Endodermal cell (in vitro differentiated cells): ENCODE results near the gene SND1. TPM values are rescaled to one million over a fixed set of nuclear protein-coding genes. Genes with fewer than 3 reads are reported as not detected.

Experiments
- DNase-seq: peaks from one replicate; pipeline ENCODE4 v3.0.0-alpha.2; 2017
- H3K27ac ChIP-seq: 2 replicates; pipeline ENCODE4 v1.5.1; 2013; ENCODE audit warnings: mild to moderate bottlenecking, low read depth, low read length, moderate library complexity
- H3K27me3 ChIP-seq: 2 replicates; pipeline ENCODE4 v1.6.1; 2013; ENCODE audit warnings: mild to moderate bottlenecking, low read length, moderate library complexity; ENCODE audit not compliant: insufficient read depth, control insufficient read depth, poor library complexity, severe bottlenecking
- H3K36me3 ChIP-seq: 2 replicates; pipeline ENCODE4 v1.7.0; 2013; ENCODE audit warnings: mild to moderate bottlenecking, low read length, moderate library complexity; ENCODE audit not compliant: control insufficient read depth, insufficient read depth
- H3K4me1 ChIP-seq: one replicate; pipeline ENCODE4 v1.7.0; 2013; ENCODE audit warnings: low read length; ENCODE audit not compliant: control insufficient read depth, insufficient read depth
- H3K4me3 ChIP-seq: 2 replicates; pipeline ENCODE4 v1.5.1; 2013; ENCODE audit warnings: mild to moderate bottlenecking, low read length, moderate library complexity
- H3K9ac ChIP-seq: 2 replicates; pipeline ENCODE4 v1.6.1; 2013; ENCODE audit warnings: mild to moderate bottlenecking, low read length, moderate library complexity; ENCODE audit not compliant: poor library complexity, severe bottlenecking; ENCODE audit errors: extremely low read depth
- H3K9me3 ChIP-seq: 2 replicates; pipeline ENCODE4 v1.6.1; 2013; ENCODE audit warnings: mild to moderate bottlenecking, low read length, moderate library complexity; ENCODE audit not compliant: control insufficient read depth
- H3K27ac Mint-ChIP-seq: 2 replicates; pipeline ENCODE4 v1.8.0; 2020; ENCODE audit warnings: mixed read lengths
- H3K27me3 Mint-ChIP-seq: 2 replicates; pipeline ENCODE4 v1.8.0; 2021; ENCODE audit warnings: mild to moderate bottlenecking, mixed read lengths; ENCODE audit not compliant: insufficient read depth
- H3K36me3 Mint-ChIP-seq: 2 replicates; pipeline ENCODE4 v1.8.0; 2020; ENCODE audit warnings: low read depth, mixed read lengths
- H3K4me1 Mint-ChIP-seq: 2 replicates; pipeline ENCODE4 v1.8.0; 2020; ENCODE audit warnings: mixed read lengths
- H3K4me3 Mint-ChIP-seq: 2 replicates; pipeline ENCODE4 v1.8.0; 2020; ENCODE audit warnings: mild to moderate bottlenecking, moderate library complexity, mixed read lengths
- H3K9me3 Mint-ChIP-seq: 2 replicates; pipeline ENCODE4 v1.8.0; 2020; ENCODE audit warnings: mild to moderate bottlenecking, mixed read lengths
- CTCF ChIP-seq: fragments of 200-600 bp; sonication (generic); conservative IDR thresholded peaks from 2 replicates; pipeline ENCODE4 v1.5.0; 2021; ENCODE audit warnings: antibody characterized with exemption, mild to moderate bottlenecking
- WGBS, 2 experiments: methylation state at CpG; one replicate each; pipeline versions ENCODE4 v1.1.5 to v1.1.7; 2013; ENCODE audit warnings: missing lambda C conversion rate in 2 of 2, mixed read lengths in 1 of 2; ENCODE audit not compliant: insufficient coverage in 1 of 2, insufficient read length in 1 of 2; 5-methylcytosine and 5-hydroxymethylcytosine counted together
- total RNA-seq, 2 donors: library from RNA; stranded (reverse); fragmentation: NEBNext Ultra II Directional in 1 of 2; extraction: Animal tissue kit (Norgen Biotek cat#: 25700) in 1 of 2; gene quantifications; 2 replicates in 1 of 2; 3 replicates in 1 of 2; pipeline ENCODE4 v1.2.1, GENCODE V29; 2021

SND1 gene
- total RNA-seq, 2 donors from 2014 or later = 240 to 267 TPM

GRCh38 chr7:127955051-127955531, 303.1 kb downstream of the SND1 start:
- DNase-seq = no peak
- Mint-ChIP-seq H3K36me3 (peaks cover 15% of the 10 kb centered on the region), H3K4me1 (peaks cover 2% of the 10 kb centered on the region), H3K4me3 (no peak overlapping the region), H3K27me3 (no peaks in the 10 kb centered on the region), H3K27ac (no peak overlapping the region), H3K9me3 (no peaks in the 10 kb centered on the region)
- Histone ChIP-seq H3K27ac (no peak overlapping the region), H3K4me3 (no peak overlapping the region), H3K4me1 (peaks cover 3% of the 10 kb centered on the region), H3K27me3 (no peaks in the 10 kb centered on the region), H3K36me3 (peaks cover 42% of the 10 kb centered on the region), H3K9ac (no peak overlapping the region), H3K9me3 (no peaks in the 10 kb centered on the region)
- WGBS, 2 experiments = 94 to 100% methylated on average over 2 to 6 of the region's 7 CpGs
- TF ChIP-seq CTCF = no peak

GRCh38 chr7:127957886-127958285, 305.9 kb downstream of the SND1 start:
- H3K27ac ChIP-seq = no peak overlapping the region
- peaks cover 29% of the 10 kb centered on the region for H3K36me3 Mint-ChIP-seq
- H3K4me1 ChIP-seq = peaks cover 3% of the 10 kb centered on the region
- no peaks in the 10 kb centered on the region for H3K27me3 Mint-ChIP-seq
- peaks cover 49% of the 10 kb centered on the region for H3K36me3 ChIP-seq
- peaks cover 8% of the 10 kb centered on the region for H3K9me3 ChIP-seq
- 90 to 100% methylated on average over 5 of the region's 5 CpGs for WGBS, 2 experiments
- no peak overlapping the region for H3K4me3 Mint-ChIP-seq
- H3K4me3 ChIP-seq = no peak overlapping the region
- H3K9me3 Mint-ChIP-seq = peaks cover 1% of the 10 kb centered on the region
- H3K27me3 ChIP-seq = no peaks in the 10 kb centered on the region
- peak; percentile 44 for TF ChIP-seq CTCF
- H3K27ac Mint-ChIP-seq = no peak overlapping the region
- no peaks in the 10 kb centered on the region for H3K4me1 Mint-ChIP-seq
- no peak overlapping the region for H3K9ac ChIP-seq
- DNase-seq = no peak

GRCh38 chr7:127959770-127960169, 307.8 kb downstream of the SND1 start:
- H3K4me3 Mint-ChIP-seq = no peak overlapping the region
- 94 to 100% methylated on average over 1 to 4 of the region's 4 CpGs for WGBS, 2 experiments
- Histone ChIP-seq H3K36me3 (peaks cover 48% of the 10 kb centered on the region), H3K27ac (no peak overlapping the region), H3K27me3 (no peaks in the 10 kb centered on the region), H3K4me3 (no peak overlapping the region), H3K9me3 (peaks cover 10% of the 10 kb centered on the region), H3K4me1 (no peaks in the 10 kb centered on the region), H3K9ac (no peak overlapping the region)
- no peak for DNase-seq
- peaks cover 3% of the 10 kb centered on the region for H3K9me3 Mint-ChIP-seq
- no peaks in the 10 kb centered on the region for H3K27me3 Mint-ChIP-seq
- no peak for TF ChIP-seq CTCF
- H3K36me3 Mint-ChIP-seq = peaks cover 26% of the 10 kb centered on the region
- H3K27ac Mint-ChIP-seq = no peak overlapping the region
- H3K4me1 Mint-ChIP-seq = no peaks in the 10 kb centered on the region
